Coronary artery (tissue), 2 donors: ENCODE measurements around the gene WDR76.

ENCODE experiments used
- DNase-seq: peaks from one replicate; pipeline ENCODE4 v3.0.0-alpha.2; 2017; ENCODE audit warnings: low spot score
- H3K27ac ChIP-seq, 2 donors: fragments of 200-600 bp; sonication (generic); one replicate each; pipeline ENCODE4 v1.5.1; 2016 to 2019
- H3K4me3 ChIP-seq: fragments of 200-600 bp; sonication (generic); 2 replicates; pipeline ENCODE4 v1.5.1; 2016; ENCODE audit warnings: mild to moderate bottlenecking, moderate library complexity
- TF ChIP-seq, protein P1 (sequence below): fragments of 200-600 bp; sonication (generic); IDR thresholded peaks from one replicate; pipeline ENCODE4 v1.5.1; 2019; ENCODE audit warnings: antibody characterized with exemption

The WDR76 gene

GRCh38 chr15:43873651-43874050, 46.8 kb downstream of the WDR76 start:
- Histone ChIP-seq H3K27ac (no peak overlapping the region), H3K4me3 (no peak overlapping the region)
- TF ChIP-seq, protein P1, sequence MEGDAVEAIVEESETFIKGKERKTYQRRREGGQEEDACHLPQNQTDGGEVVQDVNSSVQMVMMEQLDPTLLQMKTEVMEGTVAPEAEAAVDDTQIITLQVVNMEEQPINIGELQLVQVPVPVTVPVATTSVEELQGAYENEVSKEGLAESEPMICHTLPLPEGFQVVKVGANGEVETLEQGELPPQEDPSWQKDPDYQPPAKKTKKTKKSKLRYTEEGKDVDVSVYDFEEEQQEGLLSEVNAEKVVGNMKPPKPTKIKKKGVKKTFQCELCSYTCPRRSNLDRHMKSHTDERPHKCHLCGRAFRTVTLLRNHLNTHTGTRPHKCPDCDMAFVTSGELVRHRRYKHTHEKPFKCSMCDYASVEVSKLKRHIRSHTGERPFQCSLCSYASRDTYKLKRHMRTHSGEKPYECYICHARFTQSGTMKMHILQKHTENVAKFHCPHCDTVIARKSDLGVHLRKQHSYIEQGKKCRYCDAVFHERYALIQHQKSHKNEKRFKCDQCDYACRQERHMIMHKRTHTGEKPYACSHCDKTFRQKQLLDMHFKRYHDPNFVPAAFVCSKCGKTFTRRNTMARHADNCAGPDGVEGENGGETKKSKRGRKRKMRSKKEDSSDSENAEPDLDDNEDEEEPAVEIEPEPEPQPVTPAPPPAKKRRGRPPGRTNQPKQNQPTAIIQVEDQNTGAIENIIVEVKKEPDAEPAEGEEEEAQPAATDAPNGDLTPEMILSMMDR: no peak
- DNase-seq: no peak

DNA sequence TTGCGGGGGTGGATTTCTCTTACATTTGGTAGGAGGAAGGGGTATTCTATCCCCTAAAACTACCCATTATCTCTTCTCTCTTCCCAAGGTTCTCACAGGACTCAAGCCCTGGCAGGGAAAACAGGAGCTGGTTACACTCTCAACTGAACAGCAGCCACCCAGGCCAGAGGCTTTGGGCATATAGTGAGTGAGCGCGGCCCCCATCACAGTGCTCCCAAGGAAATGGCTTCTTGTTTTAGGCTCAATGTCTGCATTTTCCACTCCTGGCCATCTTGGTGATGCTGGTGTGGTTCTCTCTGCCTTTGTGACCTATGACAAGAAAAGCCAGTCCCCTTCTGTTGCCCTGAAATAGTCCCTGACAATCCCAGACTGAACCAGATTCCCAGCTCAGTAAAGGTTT, 50.1 kb downstream of the WDR76 start:
- DNase-seq: no peak
- no peak overlapping the region for H3K4me3 ChIP-seq
- H3K27ac ChIP-seq: no peak overlapping the region
- TF ChIP-seq, protein P1: no peak

DNA sequence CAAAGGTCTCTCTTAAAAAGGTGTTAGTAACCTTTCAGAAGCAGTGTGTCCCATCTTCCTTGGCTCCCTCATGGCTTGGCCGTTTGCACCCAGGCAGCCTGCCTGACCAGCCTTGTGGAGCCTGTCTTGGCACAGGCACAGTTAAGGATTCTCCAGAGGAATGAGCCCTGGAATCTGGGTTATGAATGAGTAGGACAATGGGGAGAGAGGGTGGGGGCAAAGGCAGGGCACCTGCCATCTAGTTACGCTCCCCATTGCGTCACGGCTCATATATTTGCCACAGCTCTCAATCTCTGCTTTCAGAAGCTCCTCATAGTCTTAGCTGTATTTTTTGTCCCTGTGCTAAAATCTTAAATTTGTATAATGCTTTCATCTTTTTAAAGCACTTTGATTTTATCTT, 50.6 kb downstream of the WDR76 start:
- TF ChIP-seq, protein P1: no peak
- no peak for DNase-seq
- no peak overlapping the region for H3K4me3 ChIP-seq
- H3K27ac ChIP-seq: no peak overlapping the region

GRCh38 chr15:43878446-43878845, 51.6 kb downstream of the WDR76 start:
- DNase-seq: no peak
- TF ChIP-seq, protein P1: no peak
- Histone ChIP-seq H3K27ac (no peak overlapping the region), H3K4me3 (no peak overlapping the region)

- Histone ChIP-seq H3K4me3 (no peak overlapping the region), H3K27ac (no peak overlapping the region)
- TF ChIP-seq, protein P1: no peak
- DNase-seq: no peak
These were observed 52.9 kb downstream of the WDR76 start for GRCh38 chr15:43879386-43880355.

DNA sequence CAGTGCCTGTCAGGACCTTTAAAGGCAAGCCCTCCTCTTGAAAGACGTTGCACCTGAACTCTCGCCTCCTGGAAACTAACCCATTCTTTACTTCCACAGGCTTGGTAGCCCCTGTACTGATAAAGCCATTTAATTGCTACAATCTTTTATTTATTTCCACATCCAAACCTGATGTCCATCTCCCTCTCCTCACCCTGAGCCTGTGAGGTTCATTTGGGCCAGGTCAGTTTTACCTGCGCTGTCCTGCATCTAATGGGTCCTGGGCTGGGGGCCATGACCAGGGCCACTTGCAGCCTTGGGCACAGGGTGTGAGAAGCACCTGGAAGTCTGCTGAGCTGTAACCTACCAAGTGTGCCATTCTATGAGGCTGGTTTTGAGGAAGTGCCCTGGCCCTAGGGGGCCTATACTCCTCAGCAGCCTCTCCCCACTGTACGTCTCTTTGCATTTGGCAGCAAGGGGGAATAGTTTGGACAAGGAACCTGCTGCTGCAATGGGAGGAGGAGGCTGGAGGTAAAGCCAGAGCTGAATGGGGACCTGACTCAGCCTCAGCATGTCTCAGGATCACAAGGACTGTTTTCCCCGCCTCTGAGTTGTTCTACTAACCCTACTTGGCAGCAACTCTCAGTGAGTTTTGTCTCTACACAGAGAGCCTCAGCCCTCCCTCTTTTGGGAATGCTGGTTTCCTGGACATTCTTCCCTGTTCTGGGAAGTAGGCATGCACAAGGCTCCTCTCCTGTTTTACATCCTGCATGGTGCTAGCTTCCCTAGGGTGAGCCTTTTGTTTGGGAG, 53.8 kb downstream of the WDR76 start:
- DNase-seq: no peak
- no peak overlapping the region for H3K27ac ChIP-seq
- TF ChIP-seq, protein P1: no peak

More for the DNA sequence above, 53.8 kb downstream of the WDR76 start:
- H3K4me3 ChIP-seq: no peak overlapping the region
